K562 (cell line): ENCODE results near the gene ATE1. TPM values are rescaled to one million over a fixed set of nuclear protein-coding genes. Genes with fewer than 3 reads are reported as not detected.

ENCODE experiments used
- ATAC-seq: fragments of 200-7000 bp; cut with Tn5 transposase; 3 replicates; pipeline ENCODE4 v1.9.1; 2020; ENCODE audit warnings: moderate library complexity
- BruUV-seq: library from RNA; stranded (reverse); fragments of 400-500 nt; replicated peaks from 2 replicates; lab custom pipeline; 2021; lab: Mats Ljungman, UMichigan
- CTCF ChIA-PET: fragments of 300-600 bp; formaldehyde crosslinking; extraction: SDS; loops from one replicate; lab custom pipeline; 2021; ENCODE audit warnings: low intra/inter-chr PET ratio; lab: Yijun Ruan, JAX
- POLR2A ChIA-PET: fragments of 300-600, 350-650 bp; sonication (Branson Sonifier 250); formaldehyde crosslinking; extraction: SDS; loops from one replicate; lab custom pipeline; 2021; ENCODE audit warnings: antibody characterized with exemption, inconsistent platforms; lab: Yijun Ruan, JAX
- DNase-seq, 4 experiments: peaks; one replicate each; pipeline versions ENCODE4 v3.0.0 to v3.0.0-alpha.2; 2011 to 2018; ENCODE audit warnings: low spot score in 3 of 4, mixed read lengths in 3 of 4; ENCODE audit errors: extremely low read depth in 1 of 4
- FAIRE-seq: peaks from 2 replicates; lab custom pipeline; 2011; peaks lifted over from hg19 to GRCh38; lab: Jason Lieb, UNC
- H2AFZ ChIP-seq: 2 replicates; pipeline ENCODE4 v1.6.0; 2011; ENCODE audit warnings: low read depth, low read length, control low read depth, inconsistent platforms
- H3K27ac ChIP-seq: fragments of 200-600 bp; 3 replicates; pipeline ENCODE4 v1.8.0; 2011; ENCODE audit warnings: low read depth, mild to moderate bottlenecking, control low read depth, inconsistent platforms, low read length, moderate library complexity, mixed read lengths; ENCODE audit errors: extremely low read depth
- H3K27me3 ChIP-seq, 2 experiments: fragments of 300-600 bp in 1 of 2; 2 replicates in 1 of 2; 3 replicates in 1 of 2; pipeline versions ENCODE4 v1.6.0 to v1.8.0; 2011; ENCODE audit warnings: inconsistent platforms in 2 of 2, low read length in 2 of 2, mild to moderate bottlenecking in 1 of 2, mixed read lengths in 1 of 2, moderate library complexity in 1 of 2; ENCODE audit not compliant: control insufficient read depth in 2 of 2, insufficient read depth in 2 of 2
- H3K36me3 ChIP-seq: fragments of 300-600 bp; 3 replicates; pipeline ENCODE4 v1.8.0; 2011; ENCODE audit warnings: mild to moderate bottlenecking, low read length, inconsistent platforms; ENCODE audit not compliant: control insufficient read depth, insufficient read depth
- H3K4me1 ChIP-seq, 2 experiments: fragments of 200-600 bp in 1 of 2; replicated peaks in 1 of 2; 2 replicates in 1 of 2; 3 replicates in 1 of 2; pipeline versions ENCODE4 v1.5.1 to v1.8.0; 2011; ENCODE audit warnings: inconsistent platforms in 2 of 2, low read length in 2 of 2, mild to moderate bottlenecking in 1 of 2, mixed read lengths in 1 of 2, moderate library complexity in 1 of 2; ENCODE audit not compliant: control insufficient read depth in 2 of 2, insufficient read depth in 2 of 2
- H3K4me2 ChIP-seq: 2 replicates; pipeline ENCODE4 v1.6.1; 2011; ENCODE audit warnings: low read length, control low read depth, inconsistent platforms, mixed read lengths; ENCODE audit not compliant: insufficient read depth
- H3K4me3 ChIP-seq: fragments of 200-600 bp; sonication (generic), shearing (Covaris generic); 2 replicates; pipeline ENCODE4 v1.5.1; 2016; ENCODE audit warnings: control low read depth, inconsistent platforms
- H3K79me2 ChIP-seq: fragments of 200-600 bp; 3 replicates; pipeline ENCODE4 v1.8.0; 2011; ENCODE audit warnings: low read length, inconsistent platforms; ENCODE audit not compliant: control insufficient read depth, insufficient read depth
- H3K9ac ChIP-seq, 2 experiments: 2 replicates each; pipeline versions ENCODE4 v1.6.0 to v1.6.1; 2011; ENCODE audit warnings: low read depth in 2 of 2, low read length in 2 of 2, control low read depth in 1 of 2, inconsistent platforms in 1 of 2, mild to moderate bottlenecking in 1 of 2, mixed read lengths in 1 of 2; ENCODE audit not compliant: insufficient read depth in 1 of 2
- H3K9me1 ChIP-seq: one replicate; pipeline ENCODE4 v1.6.0; 2011; ENCODE audit warnings: inconsistent platforms, mild to moderate bottlenecking, low read length, moderate library complexity; ENCODE audit not compliant: control insufficient read depth, insufficient read depth
- H3K9me3 ChIP-seq: replicated peaks from 2 replicates; pipeline ENCODE4 v1.5.1; 2011; ENCODE audit warnings: low read depth, low read length, inconsistent platforms; ENCODE audit not compliant: control insufficient read depth, insufficient read depth
- H4K20me1 ChIP-seq: replicated peaks from 2 replicates; pipeline ENCODE4 v1.6.1; 2011; ENCODE audit warnings: low read length, inconsistent platforms, mixed read lengths; ENCODE audit not compliant: control insufficient read depth, insufficient read depth
- CCAR2 ChIP-seq: fragments of 200-400 bp; formaldehyde crosslinking; IDR thresholded peaks from 2 replicates; pipeline ENCODE4 v1.6.1; 2017; ENCODE audit warnings: mild to moderate bottlenecking, low read depth, low read length
- MTA3 ChIP-seq: fragments of 450-650 bp; formaldehyde crosslinking; IDR thresholded peaks from 2 replicates; pipeline ENCODE4 v1.6.1; 2017; ENCODE audit warnings: mild to moderate bottlenecking, borderline replicate concordance
- PCBP1 ChIP-seq: fragments of 200-400 bp; formaldehyde crosslinking; IDR thresholded peaks from 2 replicates; pipeline ENCODE4 v1.6.1; 2018; ENCODE audit warnings: mild to moderate bottlenecking, low read depth, low read length; ENCODE audit not compliant: poor library complexity, severe bottlenecking
- ZNF408 ChIP-seq: fragments of 250-450 bp; sonication (Bioruptor Pico); IDR thresholded peaks from 2 replicates; pipeline ENCODE4 v1.4.0; 2020; ENCODE audit warnings: low read depth, mild to moderate bottlenecking, moderate library complexity
- ZNF780A ChIP-seq: fragments of 250-450 bp; sonication (Bioruptor Pico); IDR thresholded peaks from 2 replicates; pipeline ENCODE4 v1.5.0; 2021; ENCODE audit warnings: mild to moderate bottlenecking
- WGBS: fragments of 100-300 bp; shearing (Covaris generic); methylation state at CpG from one replicate; pipeline ENCODE4 v1.1.6; 2016; ENCODE audit warnings: low coverage, mixed read lengths; ENCODE audit not compliant: insufficient coverage; ENCODE audit errors: missing lambda C conversion rate; 5-methylcytosine and 5-hydroxymethylcytosine counted together
- in situ Hi-C: fragments of 300-500 bp; cut with MboI; formaldehyde crosslinking; loops from 4 replicates; pipeline ENCODE4 v1.15.0; 2018; ENCODE audit warnings: inconsistent platforms, mixed read lengths
- intact Hi-C: fragments of 100-400 bp; cut with micrococcal nuclease; formaldehyde crosslinking; loops from 2 replicates; pipeline ENCODE4 v1.14.2; 2022
- polyA plus RNA-seq, 8 experiments: library from polyadenylated mRNA; depleted of rRNA in 4 of 8; stranded (reverse) in 5 of 8; unstranded in 3 of 8; fragments of >200 nt; fragmentation: Nextera tagmentation in 2 of 8; fragmentation: Illumina TruSeq in 1 of 8; extraction: Ambion mirVana in 2 of 8; extraction: Trizol in 1 of 8; gene quantifications; 2 replicates each; pipeline versions ENCODE4 v1.2.1 to v1.2.3, GENCODE V29; 2011 to 2014; ENCODE audit warnings: inconsistent platforms in 1 of 8, missing spikeins in 1 of 8
- total RNA-seq, 7 experiments: library from RNA; depleted of rRNA in 6 of 7; stranded (reverse); fragments of >200 nt in 6 of 7; fragmentation: Illumina TruSeq in 2 of 7; extraction: Trizol in 2 of 7; gene quantifications; 2 replicates each; pipeline versions ENCODE4 v1.2.1 to v1.2.3, GENCODE V29; 2011 to 2021; ENCODE audit warnings: low replicate concordance in 1 of 7
- TF ChIP-seq, protein P1 (sequence below), 2 experiments: IDR thresholded peaks; 2 replicates each; pipeline ENCODE4 v1.6.1; 2012; ENCODE audit warnings: improper control_type of control experiment in 2 of 2, low read depth in 2 of 2, low read length in 2 of 2, borderline replicate concordance in 1 of 2
- TF ChIP-seq, protein P2 (sequence below): fragments of 200-600 bp; sonication (generic); IDR thresholded peaks from one replicate; pipeline ENCODE4 v1.6.1; 2012; ENCODE audit warnings: mild to moderate bottlenecking, low read depth, low read length, inconsistent platforms

Gene ATE1
- total and polyA plus RNA-seq, 9 of the 15 experiments (the other 6 are each of a cell fraction or from before 2014, with no cell fraction given), result 3.0 to 14.2 (median 8.8) TPM

DNA sequence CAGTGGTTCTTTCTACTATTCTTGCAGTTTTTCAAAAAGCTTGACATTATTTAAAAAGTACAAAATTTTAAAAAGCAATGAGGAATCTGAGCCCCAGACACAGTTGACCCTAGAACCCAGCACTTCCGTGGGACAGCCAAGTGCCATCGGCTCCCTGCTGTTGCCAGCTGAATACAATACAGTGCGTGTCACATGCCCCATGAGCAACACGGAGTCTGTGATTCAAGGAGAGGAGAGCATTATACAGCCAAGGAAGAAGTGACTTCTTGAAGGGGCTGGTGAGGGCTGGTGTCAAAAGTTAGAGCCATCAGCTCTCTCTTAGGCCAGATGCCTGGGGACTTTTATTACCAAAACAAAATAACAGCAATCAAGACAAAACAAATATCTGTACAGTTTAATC lies 206.6 kb downstream of the ATE1 start (continued):
- TF ChIP-seq ZNF780A (CRISPR knock-in tag) (no peak), ZNF408 (CRISPR knock-in tag) (no peak), MTA3 (no peak), PCBP1 (no peak)
- TF ChIP-seq, protein P1, sequence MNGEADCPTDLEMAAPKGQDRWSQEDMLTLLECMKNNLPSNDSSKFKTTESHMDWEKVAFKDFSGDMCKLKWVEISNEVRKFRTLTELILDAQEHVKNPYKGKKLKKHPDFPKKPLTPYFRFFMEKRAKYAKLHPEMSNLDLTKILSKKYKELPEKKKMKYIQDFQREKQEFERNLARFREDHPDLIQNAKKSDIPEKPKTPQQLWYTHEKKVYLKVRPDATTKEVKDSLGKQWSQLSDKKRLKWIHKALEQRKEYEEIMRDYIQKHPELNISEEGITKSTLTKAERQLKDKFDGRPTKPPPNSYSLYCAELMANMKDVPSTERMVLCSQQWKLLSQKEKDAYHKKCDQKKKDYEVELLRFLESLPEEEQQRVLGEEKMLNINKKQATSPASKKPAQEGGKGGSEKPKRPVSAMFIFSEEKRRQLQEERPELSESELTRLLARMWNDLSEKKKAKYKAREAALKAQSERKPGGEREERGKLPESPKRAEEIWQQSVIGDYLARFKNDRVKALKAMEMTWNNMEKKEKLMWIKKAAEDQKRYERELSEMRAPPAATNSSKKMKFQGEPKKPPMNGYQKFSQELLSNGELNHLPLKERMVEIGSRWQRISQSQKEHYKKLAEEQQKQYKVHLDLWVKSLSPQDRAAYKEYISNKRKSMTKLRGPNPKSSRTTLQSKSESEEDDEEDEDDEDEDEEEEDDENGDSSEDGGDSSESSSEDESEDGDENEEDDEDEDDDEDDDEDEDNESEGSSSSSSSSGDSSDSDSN (IDR thresholded peaks at IDR 0.05; ENCODE audit: borderline replicate concordance in 1 of 2, low read depth in 2 of 2, low read length in 2 of 2), result no peak

DNA sequence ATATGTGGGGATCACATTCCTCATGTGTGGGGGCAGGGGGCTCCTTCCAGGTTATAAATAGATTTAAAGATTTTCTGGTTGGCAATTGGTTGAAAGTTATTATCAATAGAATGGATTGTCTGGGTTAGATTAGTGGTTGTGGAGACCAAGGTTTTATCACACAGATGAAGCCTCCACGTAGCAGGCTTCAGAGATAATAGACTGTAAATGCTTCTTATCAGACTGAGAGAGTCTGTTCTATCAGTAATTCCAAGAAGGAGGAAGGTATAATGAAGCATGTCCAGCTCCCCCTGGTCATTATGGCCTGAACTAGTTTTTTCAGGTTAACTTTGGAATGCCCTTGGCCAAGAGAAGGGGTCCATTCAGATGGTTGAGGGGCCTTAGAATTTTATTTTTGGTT lies 211.9 kb downstream of the ATE1 start:
- in situ Hi-C loops, result no loop called here
- no peaks in the 10 kb centered on the region for H3K79me2 ChIP-seq
- POLR2A ChIA-PET, result no interaction called here
- FAIRE-seq, result no peak
- no peak for DNase-seq
- H4K20me1 ChIP-seq, result no peaks in the 10 kb centered on the region
- no peak for ATAC-seq
- no peak overlapping the region for H2AFZ ChIP-seq
- H3K36me3 ChIP-seq, result no peaks in the 10 kb centered on the region
- no peak overlapping the region for H3K4me3 ChIP-seq
- intact Hi-C loops, result no loop called here
- CTCF ChIA-PET, result no interaction called here
- peaks cover 0 to 1% of the 10 kb centered on the region in 2 experiments; a peak in 1 of 5 replicates for H3K27me3 ChIP-seq
- no peaks in the 10 kb centered on the region for H3K9me1 ChIP-seq
- H3K9me3 ChIP-seq, result no peaks in the 10 kb centered on the region
- 0% methylated on average over 1 of the region's 1 CpG for WGBS
- H3K27ac ChIP-seq, result no peak overlapping the region
- H3K4me2 ChIP-seq, result no peak overlapping the region
- no TSS peak for BruUV-seq
- no peak overlapping the region for H3K9ac ChIP-seq
- H3K4me1 ChIP-seq, result no peaks in the 10 kb centered on the region
- TF ChIP-seq, protein P2, sequence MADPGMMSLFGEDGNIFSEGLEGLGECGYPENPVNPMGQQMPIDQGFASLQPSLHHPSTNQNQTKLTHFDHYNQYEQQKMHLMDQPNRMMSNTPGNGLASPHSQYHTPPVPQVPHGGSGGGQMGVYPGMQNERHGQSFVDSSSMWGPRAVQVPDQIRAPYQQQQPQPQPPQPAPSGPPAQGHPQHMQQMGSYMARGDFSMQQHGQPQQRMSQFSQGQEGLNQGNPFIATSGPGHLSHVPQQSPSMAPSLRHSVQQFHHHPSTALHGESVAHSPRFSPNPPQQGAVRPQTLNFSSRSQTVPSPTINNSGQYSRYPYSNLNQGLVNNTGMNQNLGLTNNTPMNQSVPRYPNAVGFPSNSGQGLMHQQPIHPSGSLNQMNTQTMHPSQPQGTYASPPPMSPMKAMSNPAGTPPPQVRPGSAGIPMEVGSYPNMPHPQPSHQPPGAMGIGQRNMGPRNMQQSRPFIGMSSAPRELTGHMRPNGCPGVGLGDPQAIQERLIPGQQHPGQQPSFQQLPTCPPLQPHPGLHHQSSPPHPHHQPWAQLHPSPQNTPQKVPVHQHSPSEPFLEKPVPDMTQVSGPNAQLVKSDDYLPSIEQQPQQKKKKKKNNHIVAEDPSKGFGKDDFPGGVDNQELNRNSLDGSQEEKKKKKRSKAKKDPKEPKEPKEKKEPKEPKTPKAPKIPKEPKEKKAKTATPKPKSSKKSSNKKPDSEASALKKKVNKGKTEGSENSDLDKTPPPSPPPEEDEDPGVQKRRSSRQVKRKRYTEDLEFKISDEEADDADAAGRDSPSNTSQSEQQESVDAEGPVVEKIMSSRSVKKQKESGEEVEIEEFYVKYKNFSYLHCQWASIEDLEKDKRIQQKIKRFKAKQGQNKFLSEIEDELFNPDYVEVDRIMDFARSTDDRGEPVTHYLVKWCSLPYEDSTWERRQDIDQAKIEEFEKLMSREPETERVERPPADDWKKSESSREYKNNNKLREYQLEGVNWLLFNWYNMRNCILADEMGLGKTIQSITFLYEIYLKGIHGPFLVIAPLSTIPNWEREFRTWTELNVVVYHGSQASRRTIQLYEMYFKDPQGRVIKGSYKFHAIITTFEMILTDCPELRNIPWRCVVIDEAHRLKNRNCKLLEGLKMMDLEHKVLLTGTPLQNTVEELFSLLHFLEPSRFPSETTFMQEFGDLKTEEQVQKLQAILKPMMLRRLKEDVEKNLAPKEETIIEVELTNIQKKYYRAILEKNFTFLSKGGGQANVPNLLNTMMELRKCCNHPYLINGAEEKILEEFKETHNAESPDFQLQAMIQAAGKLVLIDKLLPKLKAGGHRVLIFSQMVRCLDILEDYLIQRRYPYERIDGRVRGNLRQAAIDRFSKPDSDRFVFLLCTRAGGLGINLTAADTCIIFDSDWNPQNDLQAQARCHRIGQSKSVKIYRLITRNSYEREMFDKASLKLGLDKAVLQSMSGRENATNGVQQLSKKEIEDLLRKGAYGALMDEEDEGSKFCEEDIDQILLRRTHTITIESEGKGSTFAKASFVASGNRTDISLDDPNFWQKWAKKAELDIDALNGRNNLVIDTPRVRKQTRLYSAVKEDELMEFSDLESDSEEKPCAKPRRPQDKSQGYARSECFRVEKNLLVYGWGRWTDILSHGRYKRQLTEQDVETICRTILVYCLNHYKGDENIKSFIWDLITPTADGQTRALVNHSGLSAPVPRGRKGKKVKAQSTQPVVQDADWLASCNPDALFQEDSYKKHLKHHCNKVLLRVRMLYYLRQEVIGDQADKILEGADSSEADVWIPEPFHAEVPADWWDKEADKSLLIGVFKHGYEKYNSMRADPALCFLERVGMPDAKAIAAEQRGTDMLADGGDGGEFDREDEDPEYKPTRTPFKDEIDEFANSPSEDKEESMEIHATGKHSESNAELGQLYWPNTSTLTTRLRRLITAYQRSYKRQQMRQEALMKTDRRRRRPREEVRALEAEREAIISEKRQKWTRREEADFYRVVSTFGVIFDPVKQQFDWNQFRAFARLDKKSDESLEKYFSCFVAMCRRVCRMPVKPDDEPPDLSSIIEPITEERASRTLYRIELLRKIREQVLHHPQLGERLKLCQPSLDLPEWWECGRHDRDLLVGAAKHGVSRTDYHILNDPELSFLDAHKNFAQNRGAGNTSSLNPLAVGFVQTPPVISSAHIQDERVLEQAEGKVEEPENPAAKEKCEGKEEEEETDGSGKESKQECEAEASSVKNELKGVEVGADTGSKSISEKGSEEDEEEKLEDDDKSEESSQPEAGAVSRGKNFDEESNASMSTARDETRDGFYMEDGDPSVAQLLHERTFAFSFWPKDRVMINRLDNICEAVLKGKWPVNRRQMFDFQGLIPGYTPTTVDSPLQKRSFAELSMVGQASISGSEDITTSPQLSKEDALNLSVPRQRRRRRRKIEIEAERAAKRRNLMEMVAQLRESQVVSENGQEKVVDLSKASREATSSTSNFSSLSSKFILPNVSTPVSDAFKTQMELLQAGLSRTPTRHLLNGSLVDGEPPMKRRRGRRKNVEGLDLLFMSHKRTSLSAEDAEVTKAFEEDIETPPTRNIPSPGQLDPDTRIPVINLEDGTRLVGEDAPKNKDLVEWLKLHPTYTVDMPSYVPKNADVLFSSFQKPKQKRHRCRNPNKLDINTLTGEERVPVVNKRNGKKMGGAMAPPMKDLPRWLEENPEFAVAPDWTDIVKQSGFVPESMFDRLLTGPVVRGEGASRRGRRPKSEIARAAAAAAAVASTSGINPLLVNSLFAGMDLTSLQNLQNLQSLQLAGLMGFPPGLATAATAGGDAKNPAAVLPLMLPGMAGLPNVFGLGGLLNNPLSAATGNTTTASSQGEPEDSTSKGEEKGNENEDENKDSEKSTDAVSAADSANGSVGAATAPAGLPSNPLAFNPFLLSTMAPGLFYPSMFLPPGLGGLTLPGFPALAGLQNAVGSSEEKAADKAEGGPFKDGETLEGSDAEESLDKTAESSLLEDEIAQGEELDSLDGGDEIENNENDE, result no peak
- no peak for TF ChIP-seq CCAR2
